ENCODE results near the gene RMC1.

The RMC1 gene

DNA sequence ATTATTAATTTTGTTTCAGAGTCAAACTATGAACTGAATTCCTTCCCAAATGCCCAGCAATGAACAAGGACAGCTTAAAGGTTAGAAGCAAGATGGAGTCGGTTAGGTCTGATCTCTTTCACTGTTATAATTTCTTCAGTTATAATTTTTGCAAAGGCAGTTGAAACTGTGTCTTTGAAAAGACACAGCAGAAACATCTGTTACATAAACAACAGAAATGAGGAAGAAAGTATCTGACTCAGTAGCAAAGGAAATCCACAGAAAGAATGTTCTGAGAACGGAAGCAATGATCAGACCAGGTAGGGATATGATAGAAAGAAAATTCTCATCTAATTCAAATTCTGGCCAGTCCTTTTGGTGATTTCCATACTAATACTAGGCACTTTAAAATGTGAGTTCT, 5.2 kb upstream of the RMC1 start:
- TF ChIP-seq, protein P1, sequence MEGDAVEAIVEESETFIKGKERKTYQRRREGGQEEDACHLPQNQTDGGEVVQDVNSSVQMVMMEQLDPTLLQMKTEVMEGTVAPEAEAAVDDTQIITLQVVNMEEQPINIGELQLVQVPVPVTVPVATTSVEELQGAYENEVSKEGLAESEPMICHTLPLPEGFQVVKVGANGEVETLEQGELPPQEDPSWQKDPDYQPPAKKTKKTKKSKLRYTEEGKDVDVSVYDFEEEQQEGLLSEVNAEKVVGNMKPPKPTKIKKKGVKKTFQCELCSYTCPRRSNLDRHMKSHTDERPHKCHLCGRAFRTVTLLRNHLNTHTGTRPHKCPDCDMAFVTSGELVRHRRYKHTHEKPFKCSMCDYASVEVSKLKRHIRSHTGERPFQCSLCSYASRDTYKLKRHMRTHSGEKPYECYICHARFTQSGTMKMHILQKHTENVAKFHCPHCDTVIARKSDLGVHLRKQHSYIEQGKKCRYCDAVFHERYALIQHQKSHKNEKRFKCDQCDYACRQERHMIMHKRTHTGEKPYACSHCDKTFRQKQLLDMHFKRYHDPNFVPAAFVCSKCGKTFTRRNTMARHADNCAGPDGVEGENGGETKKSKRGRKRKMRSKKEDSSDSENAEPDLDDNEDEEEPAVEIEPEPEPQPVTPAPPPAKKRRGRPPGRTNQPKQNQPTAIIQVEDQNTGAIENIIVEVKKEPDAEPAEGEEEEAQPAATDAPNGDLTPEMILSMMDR (IDR thresholded peaks at IDR 0.05; ENCODE audit: borderline replicate concordance, control extremely low read depth, extremely low read depth, insufficient read depth, missing control alignments): no peak
- DNase-seq (ENCODE audit: low spot score): no peak
- in situ Hi-C loops (cut with MboI; ENCODE audit: low sequenced_read_pairs, unreplicated experiment): no loop called here

DNA sequence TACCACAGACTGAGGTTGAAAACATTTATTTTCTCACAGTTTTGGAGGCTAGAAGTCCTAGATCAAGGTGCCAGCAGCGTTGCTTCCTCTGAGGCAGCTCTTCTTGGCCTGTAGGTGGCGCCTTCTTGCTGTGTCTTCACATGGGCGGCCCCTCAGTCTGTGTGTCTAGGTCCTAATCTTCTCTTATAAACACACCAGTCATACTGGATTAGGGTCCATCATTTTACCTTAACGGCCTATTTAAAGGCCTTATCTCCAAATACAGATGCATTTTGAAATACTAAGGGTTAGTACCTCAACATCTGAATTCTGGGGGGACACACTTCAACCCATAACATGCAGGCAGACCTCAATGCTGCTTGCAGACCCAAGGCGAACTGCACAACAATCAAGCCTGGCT, 4.4 kb upstream of the RMC1 start:
- TF ChIP-seq, protein P1 (IDR thresholded peaks at IDR 0.05; ENCODE audit: borderline replicate concordance, control extremely low read depth, extremely low read depth, insufficient read depth, missing control alignments): peak; percentile 90
- DNase-seq (ENCODE audit: low spot score): peak; percentile 76
- in situ Hi-C loops (cut with MboI; ENCODE audit: low sequenced_read_pairs, unreplicated experiment): no loop called here

DNA sequence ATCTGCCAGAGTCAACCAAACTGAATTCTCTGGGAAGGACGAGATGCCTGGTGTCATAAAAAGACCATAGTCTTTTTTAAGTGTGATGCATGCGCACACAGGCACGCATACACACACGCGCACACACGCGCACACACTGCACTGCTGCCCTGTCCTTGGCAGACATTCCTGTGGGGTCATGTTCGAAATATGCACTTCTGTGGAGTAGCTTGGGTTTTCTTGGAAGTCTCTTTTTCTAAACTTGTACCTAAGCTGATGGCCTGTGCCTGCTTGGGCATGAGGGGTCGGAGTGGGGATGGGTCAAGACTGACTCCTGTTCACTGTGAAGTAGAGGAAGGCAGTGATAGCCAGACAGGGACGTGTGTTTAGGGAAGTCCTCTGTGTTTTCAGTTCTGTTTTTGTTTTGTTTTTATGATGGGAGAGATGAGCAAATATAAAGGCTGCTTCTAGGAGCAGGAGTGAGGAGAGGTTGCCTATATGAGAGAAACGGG, 4.0 kb upstream of the RMC1 start:
- in situ Hi-C loops (cut with MboI; ENCODE audit: low sequenced_read_pairs, unreplicated experiment): no loop called here
- TF ChIP-seq, protein P1 (IDR thresholded peaks at IDR 0.05; ENCODE audit: borderline replicate concordance, control extremely low read depth, extremely low read depth, insufficient read depth, missing control alignments): no peak
- DNase-seq (ENCODE audit: low spot score): no peak

DNA sequence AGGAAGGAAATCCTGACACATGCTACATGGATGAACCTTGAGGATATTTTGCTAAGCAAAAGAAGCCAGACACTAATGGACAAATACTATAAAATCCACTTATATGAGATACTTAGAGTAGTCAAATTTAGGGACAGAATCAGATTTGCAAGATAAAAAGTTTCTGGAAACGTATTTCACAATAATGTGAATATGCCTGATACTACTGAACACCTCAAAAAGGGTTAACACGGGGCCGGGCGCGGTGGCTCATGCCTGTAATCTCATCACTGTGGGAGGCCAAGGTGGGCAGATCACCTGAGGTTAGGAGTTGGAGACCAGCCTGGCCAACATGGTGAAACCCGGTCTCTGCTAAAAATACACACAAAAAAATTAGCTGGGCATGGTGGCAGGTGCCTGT, 1.7 kb upstream of the RMC1 start:
- no peak for DNase-seq (ENCODE audit: low spot score)
- TF ChIP-seq, protein P1 (IDR thresholded peaks at IDR 0.05; ENCODE audit: borderline replicate concordance, control extremely low read depth, extremely low read depth, insufficient read depth, missing control alignments): no peak
- in situ Hi-C loops (cut with MboI; ENCODE audit: low sequenced_read_pairs, unreplicated experiment): no loop called here

DNA sequence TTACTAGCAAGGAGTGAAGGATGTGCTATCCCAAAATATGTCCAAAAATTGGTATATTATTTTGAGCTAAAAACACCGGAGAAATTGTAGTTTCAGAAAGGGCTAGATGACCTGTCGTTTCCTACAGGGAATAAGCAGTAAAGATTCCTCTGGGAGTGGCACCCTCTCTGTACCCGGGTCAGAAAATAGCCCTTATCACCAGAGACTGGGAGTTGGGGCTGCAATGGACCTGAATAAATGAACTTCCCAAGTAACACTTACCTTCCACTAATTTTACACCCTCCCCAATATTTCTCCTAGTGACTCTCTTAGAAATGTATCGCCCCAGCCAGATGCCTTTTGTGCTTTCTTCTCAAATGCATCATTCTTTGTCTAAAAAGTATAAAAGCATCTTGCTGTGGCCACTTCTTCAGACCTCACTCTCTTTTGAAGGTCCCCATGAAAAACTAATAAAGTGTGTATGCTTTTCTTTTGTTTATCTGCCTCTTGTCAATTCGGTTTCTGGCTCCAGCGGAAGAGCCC, 734 bp upstream of the RMC1 start:
- in situ Hi-C loops (cut with MboI; ENCODE audit: low sequenced_read_pairs, unreplicated experiment): no loop called here
- no peak for DNase-seq (ENCODE audit: low spot score)
- TF ChIP-seq, protein P1 (IDR thresholded peaks at IDR 0.05; ENCODE audit: borderline replicate concordance, control extremely low read depth, extremely low read depth, insufficient read depth, missing control alignments): no peak

DNA sequence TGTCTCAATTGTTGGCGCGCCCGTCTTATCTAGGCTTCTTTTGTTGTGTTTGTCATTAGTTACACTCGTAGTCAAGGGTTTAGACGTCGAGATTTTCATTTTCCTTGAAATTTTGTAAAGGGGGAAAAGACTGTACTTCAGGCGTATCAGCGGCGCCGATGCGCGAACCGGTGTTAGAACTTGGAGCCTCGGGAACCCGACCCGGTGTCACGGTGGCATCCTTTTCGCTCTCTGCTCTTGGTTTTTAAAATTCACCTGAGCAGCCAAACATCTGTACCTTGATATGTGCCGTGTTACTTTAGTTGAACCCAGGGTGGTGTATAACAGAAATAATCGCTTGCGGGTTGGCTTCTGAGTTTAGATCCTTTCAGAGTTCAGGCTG, 643 bp downstream of the RMC1 start:
- in situ Hi-C loops (cut with MboI; ENCODE audit: low sequenced_read_pairs, unreplicated experiment): no loop called here
- TF ChIP-seq, protein P1 (IDR thresholded peaks at IDR 0.05; ENCODE audit: borderline replicate concordance, control extremely low read depth, extremely low read depth, insufficient read depth, missing control alignments): no peak
- no peak for DNase-seq (ENCODE audit: low spot score)
